Spleen (tissue), 7 donors: Measurements from ENCODE around the gene ZNF28.

ENCODE experiments used
- POLR2A ChIP-seq, 3 donors: fragments of 450-650 bp; IDR thresholded peaks; one replicate each; pipeline ENCODE4 v1.5.1; 2017; ENCODE audit warnings: antibody characterized with exemption in 3 of 3, mild to moderate bottlenecking in 1 of 3
- TF ChIP-seq, protein P1 (sequence below), 11 experiments: fragments of 200-600 bp in 7 of 11; fragments of 450-650 bp in 4 of 11; sonication (generic) in 4 of 11; IDR thresholded peaks in 8 of 11; conservative IDR thresholded peaks in 3 of 11; 1 replicate in 7 of 11; 2 replicates in 4 of 11; pipeline versions ENCODE4 v1.4.0 to v1.8.0; 2016 to 2021; ENCODE audit warnings: antibody characterized with exemption in 11 of 11, inconsistent platforms in 4 of 11, mild to moderate bottlenecking in 1 of 11
- donor health status: DM: no; HTN: no; CAD: no; lungs with moderate emphysema.
- donor health status: DM: no; HTN: no; CAD: no.
- donor health status: DM: no; HTN: no; CAD: no.

DNA sequence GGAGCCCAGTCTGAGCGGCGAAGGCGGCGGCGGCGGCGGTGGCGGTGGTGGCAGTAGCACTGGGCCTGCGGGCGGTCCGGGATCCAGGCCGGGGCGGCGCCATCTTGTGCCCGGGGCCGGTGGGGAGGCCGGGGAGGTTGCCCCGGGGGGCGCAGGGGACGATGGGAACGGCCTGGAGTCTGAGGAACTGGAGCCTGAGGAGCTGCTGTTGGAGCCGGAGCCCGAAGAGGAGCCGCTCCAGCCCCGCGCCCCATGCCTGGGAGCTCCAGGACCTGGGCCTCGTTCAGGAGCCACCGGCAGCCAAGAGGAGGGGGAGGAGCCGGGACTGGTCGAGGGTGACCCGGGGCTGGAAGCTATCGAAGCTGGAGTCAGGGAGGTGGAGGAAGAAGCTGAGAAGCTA is 11.6 kb downstream of the ZNF28 start:
- TF ChIP-seq, protein P1, sequence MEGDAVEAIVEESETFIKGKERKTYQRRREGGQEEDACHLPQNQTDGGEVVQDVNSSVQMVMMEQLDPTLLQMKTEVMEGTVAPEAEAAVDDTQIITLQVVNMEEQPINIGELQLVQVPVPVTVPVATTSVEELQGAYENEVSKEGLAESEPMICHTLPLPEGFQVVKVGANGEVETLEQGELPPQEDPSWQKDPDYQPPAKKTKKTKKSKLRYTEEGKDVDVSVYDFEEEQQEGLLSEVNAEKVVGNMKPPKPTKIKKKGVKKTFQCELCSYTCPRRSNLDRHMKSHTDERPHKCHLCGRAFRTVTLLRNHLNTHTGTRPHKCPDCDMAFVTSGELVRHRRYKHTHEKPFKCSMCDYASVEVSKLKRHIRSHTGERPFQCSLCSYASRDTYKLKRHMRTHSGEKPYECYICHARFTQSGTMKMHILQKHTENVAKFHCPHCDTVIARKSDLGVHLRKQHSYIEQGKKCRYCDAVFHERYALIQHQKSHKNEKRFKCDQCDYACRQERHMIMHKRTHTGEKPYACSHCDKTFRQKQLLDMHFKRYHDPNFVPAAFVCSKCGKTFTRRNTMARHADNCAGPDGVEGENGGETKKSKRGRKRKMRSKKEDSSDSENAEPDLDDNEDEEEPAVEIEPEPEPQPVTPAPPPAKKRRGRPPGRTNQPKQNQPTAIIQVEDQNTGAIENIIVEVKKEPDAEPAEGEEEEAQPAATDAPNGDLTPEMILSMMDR (IDR thresholded peaks at IDR 0.05 in 8 of 11, conservative IDR thresholded peaks at IDR 0.05 in 3 of 11), result no peak
- no peak for TF ChIP-seq POLR2A (IDR thresholded peaks at IDR 0.05)
